ENCODE measurements around the gene PXMP4. TPM values are rescaled to one million over a fixed set of nuclear protein-coding genes. Genes with fewer than 3 reads are reported as not detected.

PXMP4 gene
- total and polyA plus RNA-seq, 2 of the 4 experiments (the other 2 are of a cell fraction), result 3.6 to 7.1 TPM

DNA sequence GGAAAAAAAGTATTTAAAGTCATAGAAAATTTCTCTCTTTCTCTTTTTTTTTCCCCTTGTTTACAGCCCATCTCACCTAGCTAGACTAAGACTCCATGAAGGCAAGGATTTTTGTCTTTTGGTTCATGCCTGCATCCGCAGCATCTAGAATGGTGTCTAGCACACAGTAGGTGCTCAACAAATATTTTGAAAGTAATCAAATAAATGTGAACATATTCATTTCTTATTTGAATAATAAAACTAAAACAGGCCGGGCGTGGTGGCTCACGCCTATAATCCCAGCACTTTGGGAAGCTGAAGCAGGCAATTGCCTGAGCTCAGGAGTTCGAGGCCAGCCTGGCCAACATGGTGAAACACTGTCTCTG is 7.0 kb upstream of the PXMP4 start:
- POLR2A ChIA-PET (ENCODE audit: unreplicated experiment), result no interaction called here
- WGBS, 2 experiments (ENCODE audit: extremely low coverage in 2 of 2, insufficient read length in 1 of 2), result 71% methylated on average over 1 of the region's 5 CpGs; no CpG with 5 or more reads in 1 of the 2 experiments
- no peak for ATAC-seq (ENCODE audit: low read depth)

More for the DNA sequence above, 7.0 kb upstream of the PXMP4 start:
- Histone ChIP-seq H2BK5ac (ENCODE audit: low read depth, low read length, poor library complexity, severe bottlenecking) (no peak overlapping the region), H3K18ac (ENCODE audit: low read depth, low read length) (no peak overlapping the region), H3K23ac (ENCODE audit: low read depth, low read length) (no peak overlapping the region), H4K5ac (ENCODE audit: low read depth, low read length) (no peak overlapping the region), H3K56ac (ENCODE audit: extremely low read depth, insufficient read depth, low read length) (no peak overlapping the region), H4K8ac (ENCODE audit: low read depth in 2 of 2, low read length in 2 of 2) (no peak overlapping the region), H3K36me3 (ENCODE audit: control insufficient read depth, insufficient read depth, low read length) (no peaks in the 10 kb centered on the region), H3K4me3 (ENCODE audit: insufficient read depth, low read depth, low read length) (no peak overlapping the region), H3K9me3 (ENCODE audit: control insufficient read depth, insufficient read depth, low read length) (no peaks in the 10 kb centered on the region), H3K9me1 (ENCODE audit: insufficient read depth, low read length) (peaks cover 7% of the 10 kb centered on the region; the same call in 1 of the 2 replicates), H3K79me1 (ENCODE audit: low read depth in 1 of 2, low read length in 2 of 2) (peaks cover 0 to 4% of the 10 kb centered on the region in 2 experiments; a peak in 1 of 4 replicates), H2AK9ac (replicated peaks; ENCODE audit: low read depth, low read length, poor library complexity) (no peak overlapping the region), H2AFZ (replicated peaks; ENCODE audit: low read length, poor library complexity) (no peak overlapping the region), H4K91ac (ENCODE audit: insufficient read depth, low read depth, low read length) (no peak overlapping the region), H3K4me1 (ENCODE audit: control insufficient read depth, insufficient read depth, low read length) (peaks cover 4% of the 10 kb centered on the region; the same call in 1 of the 2 replicates), H3K4ac (ENCODE audit: low read depth, low read length) (no peak overlapping the region), H2AK5ac (ENCODE audit: low read depth, low read length) (no peak overlapping the region), H3K9ac (ENCODE audit: low read depth, low read length) (no peak overlapping the region), H2BK20ac (ENCODE audit: low read depth, low read length) (no peak overlapping the region), H3K27me3 (ENCODE audit: control insufficient read depth, insufficient read depth, low read length) (no peaks in the 10 kb centered on the region; the same call in 1 of the 2 replicates), H2BK120ac (ENCODE audit: low read depth, low read length) (no peak overlapping the region), H4K20me1 (ENCODE audit: insufficient read depth, low read length) (no peaks in the 10 kb centered on the region), H2BK15ac (ENCODE audit: low read depth, low read length) (no peak overlapping the region), H3K14ac (replicated peaks; ENCODE audit: low read depth, low read length) (no peak overlapping the region), H3K4me2 (ENCODE audit: low read depth, low read length) (no peak overlapping the region), H3K27ac (ENCODE audit: insufficient read depth, low read length) (no peak overlapping the region)
- no peak for DNase-seq
- CTCF ChIA-PET, result interaction anchor here (0.6 kb wide), 2 partner anchors 73 to 346 kb away, joined by 3 to 4 read pairs; no protein-coding TSS in a partner anchor
- intact Hi-C loops (cut with micrococcal nuclease) (no loop called here), in situ Hi-C loops (cut with MboI; ENCODE audit: low sequenced_read_pairs) (no loop called here), dilution Hi-C loops (cut with HindIII; ENCODE audit: low sequenced_read_pairs, unreplicated experiment) (no loop called here)
- TF ChIP-seq MAFK (IDR thresholded peaks at IDR 0.05; ENCODE audit: low read depth, low read length) (no peak), MAZ (IDR thresholded peaks at IDR 0.05; ENCODE audit: borderline replicate concordance, low read depth, low read length) (no peak), NFE2L2 (IDR thresholded peaks at IDR 0.05; ENCODE audit: low read depth, low read length) (no peak)
- no TSS peak for BruUV-seq (replicated peaks)
